ENCODE data around the gene SP140.

SP140 gene

GRCh38 chr2:230234122-230234722 lies 8.7 kb downstream of the SP140 start:
- ChIA-PET CTCF (interaction anchor here (1.0 kb wide), 1 partner anchor 42 kb away, joined by 3 read pairs; no protein-coding TSS in a partner anchor), POLR2A (no interaction called here)
- peak; percentile 19 for DNase-seq (ENCODE audit: extremely low spot score)
- TF ChIP-seq CTCF (IDR thresholded peaks at IDR 0.05; ENCODE audit: control extremely low read depth, extremely low read depth, low read depth, missing control alignments), result no peak

GRCh38 chr2:230234845-230235244 lies 9.3 kb downstream of the SP140 start:
- TF ChIP-seq CTCF (IDR thresholded peaks at IDR 0.05; ENCODE audit: control extremely low read depth, extremely low read depth, low read depth, missing control alignments), result no peak
- ChIA-PET POLR2A (no interaction called here), CTCF (no interaction called here)
- peak; percentile 26 for DNase-seq (ENCODE audit: extremely low spot score)

GRCh38 chr2:230244211-230244610 lies 18.7 kb downstream of the SP140 start:
- CTCF ChIA-PET, result interaction anchor here (0.7 kb wide), 1 partner anchor 11 kb away, joined by 3 read pairs; no protein-coding TSS in a partner anchor
- TF ChIP-seq CTCF (IDR thresholded peaks at IDR 0.05; ENCODE audit: control extremely low read depth, extremely low read depth, low read depth, missing control alignments), result no peak
- DNase-seq (ENCODE audit: extremely low spot score), result no peak
- POLR2A ChIA-PET, result no interaction called here

- TF ChIP-seq CTCF (IDR thresholded peaks at IDR 0.05; ENCODE audit: control extremely low read depth, extremely low read depth, low read depth, missing control alignments), result no peak
- DNase-seq (ENCODE audit: extremely low spot score), result no peak
- POLR2A ChIA-PET, result no interaction called here
These were observed 20.7 kb downstream of the SP140 start for GRCh38 chr2:230246206-230246605.

GRCh38 chr2:230250231-230250630 lies 24.7 kb downstream of the SP140 start:
- CTCF ChIA-PET, result interaction anchor here (1.1 to 1.3 kb wide), 3 partner anchors 26 to 540 kb away, joined by 3 read pairs; no protein-coding TSS in a partner anchor
- TF ChIP-seq CTCF (IDR thresholded peaks at IDR 0.05; ENCODE audit: control extremely low read depth, extremely low read depth, low read depth, missing control alignments), result no peak

More at GRCh38 chr2:230246206-230246605, 20.7 kb downstream of the SP140 start:
- CTCF ChIA-PET, result no interaction called here

GRCh38 chr2:230254152-230254881 lies 28.8 kb downstream of the SP140 start:
- TF ChIP-seq CTCF (IDR thresholded peaks at IDR 0.05; ENCODE audit: control extremely low read depth, extremely low read depth, low read depth, missing control alignments), result no peak
- no peak for DNase-seq (ENCODE audit: extremely low spot score)
- CTCF ChIA-PET, result interaction anchor here (1.4 kb wide), 1 partner anchor 22 kb away, joined by 3 read pairs; no protein-coding TSS in a partner anchor
- POLR2A ChIA-PET, result no interaction called here

More at GRCh38 chr2:230250231-230250630, 24.7 kb downstream of the SP140 start:
- POLR2A ChIA-PET, result no interaction called here
- DNase-seq (ENCODE audit: extremely low spot score), result no peak
